ENCODE data around the gene HSPB7.

The HSPB7 gene

GRCh38 chr1:16018308-16018707 lies 465 bp upstream of the HSPB7 start:
- Histone ChIP-seq H3K4me3 (ENCODE audit: insufficient read depth, low read length, poor library complexity, severe bottlenecking) (no peak overlapping the region), H3K36me3 (ENCODE audit: low read length) (no peaks in the 10 kb centered on the region), H3K4me2 (ENCODE audit: low read depth, low read length, poor library complexity, severe bottlenecking) (no peak overlapping the region), H3K9ac (ENCODE audit: low read length) (no peak overlapping the region), H2AFZ (ENCODE audit: low read depth, low read length, severe bottlenecking) (no peak overlapping the region), H3F3A (ENCODE audit: insufficient read depth) (no peaks in the 10 kb centered on the region), H3K9me2 (replicated peaks; ENCODE audit: insufficient read depth, low read length) (no peaks in the 10 kb centered on the region), H3K9me3 (ENCODE audit: insufficient read depth, low read length) (no peaks in the 10 kb centered on the region), H4K20me1 (ENCODE audit: low read depth, low read length) (no peaks in the 10 kb centered on the region), H3K27me3 (ENCODE audit: low read length) (no peaks in the 10 kb centered on the region), H3K79me2 (ENCODE audit: insufficient read depth, low read length) (no peaks in the 10 kb centered on the region), H3K27ac (ENCODE audit: low read depth, low read length) (no peak overlapping the region)
- TF ChIP-seq CTCF (IDR thresholded peaks at IDR 0.05; ENCODE audit: insufficient read depth, low read length, poor library complexity, severe bottlenecking): no peak
- TF ChIP-seq EZH2phosphoT487 (conservative IDR thresholded peaks at IDR 0.05; ENCODE audit: low read length): no peak

- Histone ChIP-seq H3F3A (ENCODE audit: insufficient read depth) (no peaks in the 10 kb centered on the region), H3K4me2 (ENCODE audit: low read depth, low read length, poor library complexity, severe bottlenecking) (no peak overlapping the region), H3K9ac (ENCODE audit: low read length) (no peak overlapping the region), H3K27ac (ENCODE audit: low read depth, low read length) (no peak overlapping the region), H3K27me3 (ENCODE audit: low read length) (no peaks in the 10 kb centered on the region), H2AFZ (ENCODE audit: low read depth, low read length, severe bottlenecking) (no peak overlapping the region), H3K4me3 (ENCODE audit: insufficient read depth, low read length, poor library complexity, severe bottlenecking) (no peak overlapping the region), H3K9me3 (ENCODE audit: insufficient read depth, low read length) (no peaks in the 10 kb centered on the region), H3K36me3 (ENCODE audit: low read length) (no peaks in the 10 kb centered on the region), H3K79me2 (ENCODE audit: insufficient read depth, low read length) (no peaks in the 10 kb centered on the region), H3K9me2 (replicated peaks; ENCODE audit: insufficient read depth, low read length) (no peaks in the 10 kb centered on the region), H4K20me1 (ENCODE audit: low read depth, low read length) (no peaks in the 10 kb centered on the region)
- TF ChIP-seq EZH2phosphoT487 (conservative IDR thresholded peaks at IDR 0.05; ENCODE audit: low read length) (no peak), CTCF (IDR thresholded peaks at IDR 0.05; ENCODE audit: insufficient read depth, low read length, poor library complexity, severe bottlenecking) (no peak)
Measured at GRCh38 chr1:16017076-16017460, 775 bp downstream of the HSPB7 start.

GRCh38 chr1:16015960-16016901 lies 1.6 kb downstream of the HSPB7 start:
- H3K4me3 ChIP-seq (ENCODE audit: insufficient read depth, low read length, poor library complexity, severe bottlenecking): no peak overlapping the region
- H3K9ac ChIP-seq (ENCODE audit: low read length): no peak overlapping the region
- no peaks in the 10 kb centered on the region for H3F3A ChIP-seq (ENCODE audit: insufficient read depth)
- no peak overlapping the region for H2AFZ ChIP-seq (ENCODE audit: low read depth, low read length, severe bottlenecking)
- no peaks in the 10 kb centered on the region for H3K36me3 ChIP-seq (ENCODE audit: low read length)
- H4K20me1 ChIP-seq (ENCODE audit: low read depth, low read length): no peaks in the 10 kb centered on the region
- no peak overlapping the region for H3K27ac ChIP-seq (ENCODE audit: low read depth, low read length)
- TF ChIP-seq CTCF (IDR thresholded peaks at IDR 0.05; ENCODE audit: insufficient read depth, low read length, poor library complexity, severe bottlenecking) (no peak), EZH2phosphoT487 (conservative IDR thresholded peaks at IDR 0.05; ENCODE audit: low read length) (no peak)
- H3K9me3 ChIP-seq (ENCODE audit: insufficient read depth, low read length): no peaks in the 10 kb centered on the region
- no peak overlapping the region for H3K4me2 ChIP-seq (ENCODE audit: low read depth, low read length, poor library complexity, severe bottlenecking)
- H3K27me3 ChIP-seq (ENCODE audit: low read length): no peaks in the 10 kb centered on the region
- H3K79me2 ChIP-seq (ENCODE audit: insufficient read depth, low read length): no peaks in the 10 kb centered on the region
- no peaks in the 10 kb centered on the region for H3K9me2 ChIP-seq (replicated peaks; ENCODE audit: insufficient read depth, low read length)
